B cell (primary cell): ENCODE results near the gene PP2D1.

Experiments used
- CTCF ChIP-seq: fragments of 200-600 bp; IDR thresholded peaks from one replicate; pipeline ENCODE4 v1.8.0; 2022; ENCODE audit warnings: antibody characterized with exemption, mild to moderate bottlenecking
- EZH2 ChIP-seq: IDR thresholded peaks from 2 replicates; pipeline ENCODE4 v1.6.1; 2012; ENCODE audit warnings: borderline replicate concordance, low read depth, mild to moderate bottlenecking, moderate library complexity, low read length; ENCODE audit not compliant: insufficient read depth, poor library complexity, severe bottlenecking

GRCh38 chr3:19967208-19967607 is 44.9 kb downstream of the PP2D1 start:
- no peak for TF ChIP-seq EZH2
- no peak for TF ChIP-seq CTCF
